Coronary artery (tissue), 2 donors: ENCODE results near the gene LPP.
A peak's percentile ranks its signal among the peaks of the same experiment; 100 is the strongest.

ENCODE experiments used
- DNase-seq: peaks from one replicate; pipeline ENCODE4 v3.0.0-alpha.2; 2017; ENCODE audit warnings: low spot score
- H3K27ac ChIP-seq, 2 donors: fragments of 200-600 bp; sonication (generic); one replicate each; pipeline ENCODE4 v1.5.1; 2016 to 2019
- H3K4me3 ChIP-seq: fragments of 200-600 bp; sonication (generic); 2 replicates; pipeline ENCODE4 v1.5.1; 2016; ENCODE audit warnings: mild to moderate bottlenecking, moderate library complexity
- CTCF ChIP-seq: fragments of 200-600 bp; sonication (generic); IDR thresholded peaks from one replicate; pipeline ENCODE4 v1.5.1; 2019; ENCODE audit warnings: antibody characterized with exemption

Gene LPP

GRCh38 chr3:188918093-188918492 is 764.1 kb downstream of the LPP start:
- no peak for DNase-seq
- TF ChIP-seq CTCF = no peak
- no peak overlapping the region for H3K27ac ChIP-seq
- no peak overlapping the region for H3K4me3 ChIP-seq

GRCh38 chr3:188923671-188924070 is 769.7 kb downstream of the LPP start:
- Histone ChIP-seq H3K4me3 (no peak overlapping the region), H3K27ac (no peak overlapping the region)
- TF ChIP-seq CTCF = no peak
- DNase-seq = no peak

GRCh38 chr3:188925376-188925775 is 771.4 kb downstream of the LPP start:
- DNase-seq = no peak
- TF ChIP-seq CTCF = no peak
- no peak overlapping the region for H3K27ac ChIP-seq
- no peak overlapping the region for H3K4me3 ChIP-seq

GRCh38 chr3:188926111-188926510 is 772.2 kb downstream of the LPP start:
- DNase-seq = no peak
- H3K27ac ChIP-seq = no peak overlapping the region
- H3K4me3 ChIP-seq = no peak overlapping the region
- TF ChIP-seq CTCF = no peak

GRCh38 chr3:188926741-188927511 is 773.0 kb downstream of the LPP start:
- no peak for TF ChIP-seq CTCF
- no peak for DNase-seq
- peak overlapping the region; percentile 19 to 50 for H3K27ac ChIP-seq
- no peak overlapping the region for H3K4me3 ChIP-seq

- TF ChIP-seq CTCF = no peak
- H3K27ac ChIP-seq = no peak overlapping the region
- no peak for DNase-seq
- H3K4me3 ChIP-seq = no peak overlapping the region
These were observed 774.0 kb downstream of the LPP start for GRCh38 chr3:188927971-188928370.

GRCh38 chr3:188929137-188929536 is 775.2 kb downstream of the LPP start:
- Histone ChIP-seq H3K27ac (no peak overlapping the region), H3K4me3 (no peak overlapping the region)
- no peak for TF ChIP-seq CTCF
- no peak for DNase-seq
